CD14-positive monocyte (primary cell): ENCODE results near the gene MSMO1. TPM values are rescaled to one million over a fixed set of nuclear protein-coding genes. Genes with fewer than 3 reads are reported as not detected.
"Not testable (repeated sequence)": the region's sequence is repeated elsewhere in the genome, so short reads cannot be mapped to it uniquely, and the experiment has no call there.

Source experiments
- DNase-seq, 3 donors: peaks; one replicate each; pipeline ENCODE4 v3.0.0-alpha.2; 2011 to 2022
- H2AFZ ChIP-seq: 2 replicates; pipeline ENCODE4 v1.6.0; 2012; ENCODE audit warnings: mild to moderate bottlenecking, low read depth, low read length, inconsistent platforms; ENCODE audit not compliant: insufficient read depth, poor library complexity, severe bottlenecking
- H3K27ac ChIP-seq, 2 donors: 1 replicate in 1 of 2; 2 replicates in 1 of 2; pipeline ENCODE4 v1.5.1; 2012 to 2013; ENCODE audit warnings: low read length in 2 of 2, control low read depth in 1 of 2, inconsistent platforms in 1 of 2, low read depth in 1 of 2, mild to moderate bottlenecking in 1 of 2
- H3K27me3 ChIP-seq, 2 donors: one replicate each; pipeline versions ENCODE4 v1.6.0 to v1.6.1; 2011 to 2013; ENCODE audit warnings: low read length in 2 of 2; ENCODE audit not compliant: control insufficient read depth in 2 of 2, insufficient read depth in 2 of 2
- H3K36me3 ChIP-seq, 2 donors: replicated peaks in 1 of 2; 1 replicate in 1 of 2; 2 replicates in 1 of 2; pipeline versions ENCODE4 v1.5.1 to v1.6.1; 2012 to 2013; ENCODE audit warnings: low read length in 2 of 2, control low read depth in 1 of 2, inconsistent platforms in 1 of 2, mild to moderate bottlenecking in 1 of 2; ENCODE audit not compliant: insufficient read depth in 2 of 2, control insufficient read depth in 1 of 2
- H3K4me1 ChIP-seq, 2 donors: 1 replicate in 1 of 2; 2 replicates in 1 of 2; pipeline versions ENCODE4 v1.5.1 to v1.6.1; 2012 to 2013; ENCODE audit warnings: low read length in 2 of 2, control low read depth in 1 of 2, inconsistent platforms in 1 of 2, mild to moderate bottlenecking in 1 of 2, moderate library complexity in 1 of 2; ENCODE audit not compliant: insufficient read depth in 2 of 2, control insufficient read depth in 1 of 2
- H3K4me2 ChIP-seq: replicated peaks from 2 replicates; pipeline ENCODE3; 2012; ENCODE audit warnings: low read length, moderate library complexity, mild to moderate bottlenecking; ENCODE audit not compliant: poor library complexity, severe bottlenecking; ENCODE audit errors: extremely low read depth
- H3K4me3 ChIP-seq, 3 experiments: fragments of 200-600 bp in 1 of 3; sonication (generic) in 1 of 3; replicated peaks in 1 of 3; 1 replicate in 2 of 3; 2 replicates in 1 of 3; pipeline ENCODE4 v1.5.1; 2011 to 2013; ENCODE audit warnings: low read length in 3 of 3, mild to moderate bottlenecking in 3 of 3, control low read depth in 2 of 3, low read depth in 2 of 3, inconsistent platforms in 1 of 3, moderate library complexity in 1 of 3
- H3K79me2 ChIP-seq: 2 replicates; pipeline ENCODE4 v1.6.0; 2012; ENCODE audit warnings: mild to moderate bottlenecking, control low read depth, inconsistent platforms, low read length, moderate library complexity; ENCODE audit not compliant: insufficient read depth
- H3K9ac ChIP-seq: 2 replicates; pipeline ENCODE4 v1.6.0; 2017; ENCODE audit warnings: low read length, mild to moderate bottlenecking; ENCODE audit not compliant: insufficient read depth, poor library complexity, severe bottlenecking
- H3K9me3 ChIP-seq, 2 donors: replicated peaks in 1 of 2; 1 replicate in 1 of 2; 2 replicates in 1 of 2; pipeline versions ENCODE4 v1.5.1 to v1.6.1; 2012 to 2013; ENCODE audit warnings: low read length in 2 of 2, control low read depth in 1 of 2; ENCODE audit not compliant: control insufficient read depth in 1 of 2, insufficient read depth in 1 of 2
- H4K20me1 ChIP-seq: 2 replicates; pipeline ENCODE4 v1.6.0; 2012; ENCODE audit warnings: mild to moderate bottlenecking, low read length, control low read depth, moderate library complexity; ENCODE audit not compliant: insufficient read depth
- H3K27ac Mint-ChIP-seq, 7 donors: one replicate each; pipeline ENCODE4 v1.8.0; 2020; ENCODE audit warnings: mild to moderate bottlenecking in 7 of 7, mixed read lengths in 7 of 7, moderate library complexity in 6 of 7, inconsistent platforms in 2 of 7
- H3K27me3 Mint-ChIP-seq, 3 donors: one replicate each; pipeline ENCODE4 v1.8.0; 2021 to 2022; ENCODE audit warnings: low read depth in 3 of 3, mild to moderate bottlenecking in 3 of 3, mixed read lengths in 3 of 3, moderate library complexity in 3 of 3, inconsistent platforms in 1 of 3
- H3K36me3 Mint-ChIP-seq, 2 donors: one replicate each; pipeline ENCODE4 v1.8.0; 2020; ENCODE audit warnings: mixed read lengths in 2 of 2, inconsistent platforms in 1 of 2, mild to moderate bottlenecking in 1 of 2
- H3K4me1 Mint-ChIP-seq: one replicate; pipeline ENCODE4 v1.8.0; 2020; ENCODE audit warnings: mild to moderate bottlenecking, mixed read lengths
- H3K4me3 Mint-ChIP-seq, 2 donors: one replicate each; pipeline ENCODE4 v1.8.0; 2020; ENCODE audit warnings: mild to moderate bottlenecking in 2 of 2, mixed read lengths in 2 of 2, moderate library complexity in 1 of 2
- H3K9me3 Mint-ChIP-seq, 7 donors: one replicate each; pipeline ENCODE4 v1.8.0; 2020 to 2022; ENCODE audit warnings: mixed read lengths in 7 of 7, mild to moderate bottlenecking in 6 of 7, moderate library complexity in 6 of 7, inconsistent platforms in 2 of 7
- CTCF ChIP-seq: fragments of 200-600 bp; IDR thresholded peaks from one replicate; pipeline ENCODE4 v1.8.0; 2022; ENCODE audit warnings: antibody characterized with exemption, mild to moderate bottlenecking
- WGBS: methylation state at CpG from one replicate; pipeline ENCODE4 v1.1.5; 2013; ENCODE audit warnings: missing lambda C conversion rate; ENCODE audit not compliant: insufficient coverage; 5-methylcytosine and 5-hydroxymethylcytosine counted together
- intact Hi-C, 2 donors: fragments of 100-400 bp; cut with micrococcal nuclease; formaldehyde crosslinking; loops; one replicate each; pipeline versions ENCODE4 v1.15.0 to v1.15.1; 2023
- polyA plus RNA-seq, 3 donors: library from polyadenylated mRNA; depleted of rRNA in 1 of 3; unstranded in 2 of 3; stranded (reverse) in 1 of 3; fragments of 300-500 nt in 2 of 3; fragments of >200 nt in 1 of 3; fragmentation: Illumina TruSeq in 2 of 3; gene quantifications; 1 replicate in 2 of 3; 2 replicates in 1 of 3; pipeline ENCODE4 v1.2.3, GENCODE V29; 2012 to 2021

The MSMO1 gene
- polyA plus RNA-seq, 3 donors, result 3.1 to 7.6 (median 6.0) TPM

- Histone ChIP-seq H3K79me2 (peaks cover 40% of the 10 kb centered on the region), H3K4me1 (peaks cover 26 to 37% of the 10 kb centered on the region in 2 donors), H4K20me1 (peaks cover 10% of the 10 kb centered on the region), H3K27ac (peak overlapping the region in 1 of 2 donors; percentile 57), H3K4me3 (peak overlapping the region in 1 of 3 experiments; percentile 7), H3K4me2 (peak overlapping the region; percentile 36)
- WGBS, result 92% methylated on average over 1 of the region's 4 CpGs
- H3K9me3 ChIP-seq, intact Hi-C loops, H3K27me3 ChIP-seq, H3K27me3 Mint-ChIP-seq, H3K9me3 Mint-ChIP-seq, H3K36me3 ChIP-seq, H3K9ac ChIP-seq, H2AFZ ChIP-seq: not testable (repeated sequence)
- Mint-ChIP-seq H3K4me3 (peak overlapping the region; percentile 42 to 70), H3K36me3 (peaks cover 26 to 28% of the 10 kb centered on the region in 2 donors), H3K4me1 (peaks cover 45% of the 10 kb centered on the region), H3K27ac (peak overlapping the region; percentile 43 to 85 (median 77))
- DNase-seq, result peak in 1 of 3 donors; percentile 9
These were observed 40.7 kb upstream of the MSMO1 start for GRCh38 chr4:165286619-165287340.

GRCh38 chr4:165288226-165288625, 39.2 kb upstream of the MSMO1 start:
- H3K36me3 Mint-ChIP-seq, result peaks cover 14 to 22% of the 10 kb centered on the region in 2 donors
- H3K4me1 Mint-ChIP-seq, result peaks cover 49% of the 10 kb centered on the region
- TF ChIP-seq CTCF, result no peak
- Histone ChIP-seq H4K20me1 (peaks cover 10% of the 10 kb centered on the region), H3K36me3 (no peaks in the 10 kb centered on the region), H3K9ac (no peak overlapping the region), H3K79me2 (peaks cover 53% of the 10 kb centered on the region), H2AFZ (no peak overlapping the region), H3K4me3 (no peak overlapping the region), H3K27me3 (no peaks in the 10 kb centered on the region), H3K4me1 (peaks cover 26 to 37% of the 10 kb centered on the region in 2 donors), H3K4me2 (peak overlapping the region; percentile 29), H3K9me3 (no peaks in the 10 kb centered on the region), H3K27ac (peak overlapping the region in 1 of 2 donors; percentile 61)
- no peaks in the 10 kb centered on the region for H3K9me3 Mint-ChIP-seq
- H3K4me3 Mint-ChIP-seq, result no peak overlapping the region
- intact Hi-C loops, result no loop called here
- H3K27me3 Mint-ChIP-seq, result no peaks in the 10 kb centered on the region
- H3K27ac Mint-ChIP-seq, result peak overlapping the region; percentile 18 to 76 (median 38)
- WGBS, result no CpG with 5 or more reads among the region's 3 CpGs
- DNase-seq, result no peak
